ENCODE results near the gene TLR10. TPM values are rescaled to one million over a fixed set of nuclear protein-coding genes. Genes with fewer than 3 reads are reported as not detected.
"Not testable (repeated sequence)": the region's sequence is repeated elsewhere in the genome, so short reads cannot be mapped to it uniquely, and the experiment has no call there.

The TLR10 gene
- total and polyA plus RNA-seq, 2 donors (not counting 3 experiments of a cell fraction or from before 2014, with no cell fraction given): not detected

DNA sequence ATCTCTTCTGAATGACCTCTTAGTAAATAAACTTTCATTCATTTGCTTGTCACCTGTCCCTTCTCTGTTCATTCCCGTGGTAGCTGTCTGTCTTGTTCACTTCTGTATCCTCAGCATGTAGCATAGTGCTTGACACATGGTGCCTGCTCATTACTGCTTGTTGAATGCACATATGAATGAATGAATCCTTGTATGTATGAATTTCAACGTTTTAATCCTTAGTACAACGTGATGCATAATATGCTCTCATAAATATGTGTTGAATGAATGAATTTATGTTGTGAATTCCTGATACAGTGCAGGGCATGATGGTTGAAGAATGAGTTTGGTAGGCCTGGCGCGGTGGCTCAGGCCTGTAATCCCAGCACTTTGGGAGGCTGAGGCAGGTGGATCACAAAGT, 3.0 kb downstream of the TLR10 start:
- CTCF ChIA-PET: interaction anchor here (1.1 to 4.1 kb wide), 2 partner anchors 9 to 24 kb away, joined by 4 to 56 read pairs; no protein-coding TSS in a partner anchor
- POLR2A ChIA-PET: no interaction called here
- intact Hi-C loops (cut with micrococcal nuclease): no loop called here

DNA sequence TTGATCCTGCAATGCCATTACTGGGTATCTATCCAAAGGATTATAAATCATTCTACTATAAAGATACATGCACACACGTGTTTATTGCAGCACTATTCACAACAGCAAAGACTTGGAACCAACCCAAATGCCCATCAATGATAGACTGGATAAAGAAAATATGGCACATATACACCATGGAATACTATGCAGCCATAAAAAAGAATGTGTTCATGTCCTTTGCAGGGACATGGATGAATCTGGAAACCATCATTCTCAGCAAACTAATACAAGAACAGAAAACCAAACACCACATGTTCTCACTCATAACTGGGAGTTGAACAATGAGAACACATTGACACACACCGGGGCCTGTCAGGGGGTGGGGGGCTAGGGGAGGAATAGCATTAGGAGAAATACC, 4.9 kb downstream of the TLR10 start:
- H3K79me2 ChIP-seq (ENCODE audit: control insufficient read depth, insufficient read depth, low read length); H3K36me3 ChIP-seq (ENCODE audit: control insufficient read depth in 2 of 2, extremely low read depth in 1 of 2, insufficient read depth in 2 of 2, low read length in 2 of 2); H4K20me1 ChIP-seq (replicated peaks; ENCODE audit: control insufficient read depth, extremely low read depth, insufficient read depth, low read length); H3K9me1 ChIP-seq (replicated peaks; ENCODE audit: control insufficient read depth, extremely low read depth, insufficient read depth, low read length); H3K4me3 ChIP-seq (replicated peaks in 1 of 3; ENCODE audit: insufficient read depth in 1 of 3, low read depth in 1 of 3, low read length in 3 of 3); DNase-seq (ENCODE audit: low read depth, low spot score); intact Hi-C loops (cut with micrococcal nuclease); BruUV-seq (replicated peaks); H3K9ac ChIP-seq (replicated peaks; ENCODE audit: extremely low read depth, insufficient read depth, low read length); FAIRE-seq; CTCF ChIA-PET; H3K4me1 ChIP-seq (ENCODE audit: control insufficient read depth, extremely low read depth, insufficient read depth, low read length); H3K27ac ChIP-seq (ENCODE audit: insufficient read depth, low read depth, low read length); H3K4me2 ChIP-seq (ENCODE audit: insufficient read depth, low read length); POLR2A ChIA-PET; H3K9me3 ChIP-seq (replicated peaks; ENCODE audit: control insufficient read depth, insufficient read depth, low read length); H2AFZ ChIP-seq (ENCODE audit: low read depth, low read length); dilution Hi-C loops (cut with MboI; ENCODE audit: extremely low pct_ligation_motif_present, low sequenced_read_pairs): not testable (repeated sequence)
- peaks cover 9 to 12% of the 10 kb centered on the region in 2 experiments for H3K27me3 ChIP-seq (ENCODE audit: control insufficient read depth in 2 of 2, insufficient read depth in 2 of 2, low read length in 2 of 2)

More for the DNA sequence above, 3.0 kb downstream of the TLR10 start:
- H3K4me2 ChIP-seq (ENCODE audit: insufficient read depth, low read length): no peak overlapping the region
- no TSS peak for BruUV-seq (replicated peaks)
- H3K27me3 ChIP-seq (ENCODE audit: control insufficient read depth in 2 of 2, insufficient read depth in 2 of 2, low read length in 2 of 2): peaks cover 5 to 7% of the 10 kb centered on the region in 2 experiments
- H4K20me1 ChIP-seq (replicated peaks; ENCODE audit: control insufficient read depth, extremely low read depth, insufficient read depth, low read length): no peaks in the 10 kb centered on the region
- no peak for FAIRE-seq
- dilution Hi-C loops (cut with MboI; ENCODE audit: extremely low pct_ligation_motif_present, low sequenced_read_pairs): no loop called here
- no peaks in the 10 kb centered on the region for H3K9me1 ChIP-seq (replicated peaks; ENCODE audit: control insufficient read depth, extremely low read depth, insufficient read depth, low read length)
- no peaks in the 10 kb centered on the region for H3K36me3 ChIP-seq (ENCODE audit: control insufficient read depth in 2 of 2, extremely low read depth in 1 of 2, insufficient read depth in 2 of 2, low read length in 2 of 2)
- H2AFZ ChIP-seq (ENCODE audit: low read depth, low read length): no peak overlapping the region
- H3K9me3 ChIP-seq (replicated peaks; ENCODE audit: control insufficient read depth, insufficient read depth, low read length): no peaks in the 10 kb centered on the region
- no peaks in the 10 kb centered on the region for H3K79me2 ChIP-seq (ENCODE audit: control insufficient read depth, insufficient read depth, low read length)
- H3K4me1 ChIP-seq (ENCODE audit: control insufficient read depth, extremely low read depth, insufficient read depth, low read length): no peaks in the 10 kb centered on the region
- no peak for DNase-seq (ENCODE audit: low read depth, low spot score)
- no peak overlapping the region for H3K27ac ChIP-seq (ENCODE audit: insufficient read depth, low read depth, low read length)
- no peak overlapping the region for H3K4me3 ChIP-seq (replicated peaks in 1 of 3; ENCODE audit: insufficient read depth in 1 of 3, low read depth in 1 of 3, low read length in 3 of 3)
- TF ChIP-seq GATA2 (IDR thresholded peaks at IDR 0.05; ENCODE audit: insufficient read depth, insufficient read length, low read depth, low read length) (no peak), MYC (IDR thresholded peaks at IDR 0.05; ENCODE audit: low read depth, low read length) (no peak), POLR2A (IDR thresholded peaks at IDR 0.05; ENCODE audit: low read depth, low read length) (no peak), POLR2AphosphoS5 (IDR thresholded peaks at IDR 0.05; ENCODE audit: insufficient read depth, low read depth, low read length) (no peak), EZH2 (IDR thresholded peaks at IDR 0.05; ENCODE audit: borderline replicate concordance, low read depth, low read length, severe bottlenecking) (no peak), FOS (IDR thresholded peaks at IDR 0.05; ENCODE audit: borderline replicate concordance, insufficient read depth, low read length) (no peak), JUN (IDR thresholded peaks at IDR 0.05; ENCODE audit: borderline replicate concordance, insufficient read depth, insufficient read length, low read depth) (no peak)
- TF ChIP-seq, protein P1, sequence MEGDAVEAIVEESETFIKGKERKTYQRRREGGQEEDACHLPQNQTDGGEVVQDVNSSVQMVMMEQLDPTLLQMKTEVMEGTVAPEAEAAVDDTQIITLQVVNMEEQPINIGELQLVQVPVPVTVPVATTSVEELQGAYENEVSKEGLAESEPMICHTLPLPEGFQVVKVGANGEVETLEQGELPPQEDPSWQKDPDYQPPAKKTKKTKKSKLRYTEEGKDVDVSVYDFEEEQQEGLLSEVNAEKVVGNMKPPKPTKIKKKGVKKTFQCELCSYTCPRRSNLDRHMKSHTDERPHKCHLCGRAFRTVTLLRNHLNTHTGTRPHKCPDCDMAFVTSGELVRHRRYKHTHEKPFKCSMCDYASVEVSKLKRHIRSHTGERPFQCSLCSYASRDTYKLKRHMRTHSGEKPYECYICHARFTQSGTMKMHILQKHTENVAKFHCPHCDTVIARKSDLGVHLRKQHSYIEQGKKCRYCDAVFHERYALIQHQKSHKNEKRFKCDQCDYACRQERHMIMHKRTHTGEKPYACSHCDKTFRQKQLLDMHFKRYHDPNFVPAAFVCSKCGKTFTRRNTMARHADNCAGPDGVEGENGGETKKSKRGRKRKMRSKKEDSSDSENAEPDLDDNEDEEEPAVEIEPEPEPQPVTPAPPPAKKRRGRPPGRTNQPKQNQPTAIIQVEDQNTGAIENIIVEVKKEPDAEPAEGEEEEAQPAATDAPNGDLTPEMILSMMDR (IDR thresholded peaks at IDR 0.05; ENCODE audit: extremely low read depth in 1 of 2, insufficient read depth in 1 of 2, low read depth in 1 of 2, low read length in 2 of 2): no peak
- TF ChIP-seq, protein P2, sequence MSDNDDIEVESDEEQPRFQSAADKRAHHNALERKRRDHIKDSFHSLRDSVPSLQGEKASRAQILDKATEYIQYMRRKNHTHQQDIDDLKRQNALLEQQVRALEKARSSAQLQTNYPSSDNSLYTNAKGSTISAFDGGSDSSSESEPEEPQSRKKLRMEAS (IDR thresholded peaks at IDR 0.05; ENCODE audit: insufficient read depth, insufficient read length): no peak
- H3K9ac ChIP-seq (replicated peaks; ENCODE audit: extremely low read depth, insufficient read depth, low read length): no peak overlapping the region

All from endothelial cell of umbilical vein (primary cell).